H1 (cell line): ENCODE measurements around the gene PTN. TPM values are rescaled to one million over a fixed set of nuclear protein-coding genes. Genes with fewer than 3 reads are reported as not detected.

Source experiments
- CHD7 ChIP-seq: fragments of 300-600 bp; sonication (generic); IDR thresholded peaks from 2 replicates; pipeline ENCODE4 v1.7.1; 2012; ENCODE audit warnings: low read length, moderate library complexity, mild to moderate bottlenecking, inconsistent platforms; ENCODE audit not compliant: insufficient replicate concordance
- CTBP2 ChIP-seq: IDR thresholded peaks from 2 replicates; pipeline ENCODE4 v1.7.0; 2011; ENCODE audit warnings: borderline replicate concordance, mild to moderate bottlenecking, moderate library complexity, mixed read lengths, low read length; ENCODE audit not compliant: insufficient read depth, insufficient read length
- RAD21 ChIP-seq, 2 experiments: IDR thresholded peaks in 1 of 2; conservative IDR thresholded peaks in 1 of 2; 2 replicates each; pipeline ENCODE4 v1.6.1; 2011; ENCODE audit warnings: low read depth in 2 of 2, low read length in 2 of 2, improper control_type of control experiment in 1 of 2, inconsistent platforms in 1 of 2, mild to moderate bottlenecking in 1 of 2, moderate library complexity in 1 of 2
- polyA plus RNA-seq, 7 experiments: library from polyadenylated mRNA; depleted of rRNA in 3 of 7; stranded (reverse) in 5 of 7; unstranded in 2 of 7; fragments of >200 nt in 5 of 7; fragments of 200-250 nt in 2 of 7; gene quantifications; 1 replicate in 5 of 7; 2 replicates in 1 of 7; 4 replicates in 1 of 7; pipeline versions ENCODE4 v1.2.1 to v1.2.3, GENCODE V29; 2011 to 2013; ENCODE audit warnings: missing spikeins in 2 of 7, mixed read lengths in 2 of 7
- total RNA-seq: library from RNA; stranded (reverse); fragmentation: NEBNext Ultra II Directional; extraction: Animal tissue kit (Norgen Biotek cat#: 25700); gene quantifications from 2 replicates; pipeline ENCODE4 v1.2.1, GENCODE V29; 2021

PTN gene
- total and polyA plus RNA-seq, 2 of the 8 experiments (the other 6 are each of a cell fraction or from before 2014, with no cell fraction given): 23.1 to 27.8 TPM

- no peak for TF ChIP-seq CHD7
- TF ChIP-seq CTBP2: no peak
- no peak for TF ChIP-seq RAD21 (IDR thresholded peaks at IDR 0.05 in 1 of 2, conservative IDR thresholded peaks at IDR 0.05 in 1 of 2; ENCODE audit: low read depth in 2 of 2, low read length in 2 of 2)
These were observed 39.4 kb downstream of the PTN start (continued) for GRCh38 chr7:137304165-137304564.
